HepG2 (cell line): ENCODE measurements around the gene RBPMS2. TPM values are rescaled to one million over a fixed set of nuclear protein-coding genes. Genes with fewer than 3 reads are reported as not detected.

Experiments used
- ATAC-seq: fragments of 200-7000 bp; cut with Tn5 transposase; 3 replicates; pipeline ENCODE4 v1.9.1; 2020; ENCODE audit warnings: mild to moderate bottlenecking, moderate library complexity
- BruUV-seq: library from RNA; stranded (reverse); fragments of 400-500 nt; replicated peaks from 2 replicates; lab custom pipeline; 2021; lab: Mats Ljungman, UMichigan
- CTCF ChIA-PET: fragments of 300-600 bp; formaldehyde crosslinking; extraction: SDS; loops from one replicate; lab custom pipeline; 2021; ENCODE audit warnings: low total read pairs, inconsistent platforms, low intra/inter-chr PET ratio; lab: Yijun Ruan, JAX
- POLR2A ChIA-PET: fragments of 350-600 bp; sonication (Branson Sonifier 250); formaldehyde crosslinking; loops from one replicate; lab custom pipeline; 2020; ENCODE audit warnings: antibody characterized with exemption, inconsistent platforms; lab: Yijun Ruan, JAX
- DNase-seq: peaks from one replicate; pipeline ENCODE4 v3.0.0-alpha.2; 2015; ENCODE audit warnings: low spot score
- FAIRE-seq: peaks from 3 replicates; lab custom pipeline; 2011; peaks lifted over from hg19 to GRCh38; lab: Jason Lieb, UNC
- H2AFZ ChIP-seq: one replicate; pipeline ENCODE4 v1.6.1; 2011; ENCODE audit warnings: low read length, inconsistent platforms
- H3K27ac ChIP-seq: fragments of 300-600 bp; 3 replicates; pipeline ENCODE4 v1.8.0; 2011; ENCODE audit warnings: mixed run types, mild to moderate bottlenecking, mixed read lengths, low read length, inconsistent platforms; ENCODE audit not compliant: insufficient read depth; ENCODE audit errors: extremely low read length
- H3K27me3 ChIP-seq, 2 experiments: fragments of 200-600 bp in 1 of 2; 2 replicates in 1 of 2; 3 replicates in 1 of 2; pipeline versions ENCODE4 v1.6.0 to v1.8.0; 2011; ENCODE audit warnings: low read length in 2 of 2, mild to moderate bottlenecking in 2 of 2, moderate library complexity in 2 of 2, inconsistent platforms in 1 of 2; ENCODE audit not compliant: insufficient read depth in 2 of 2, control insufficient read depth in 1 of 2
- H3K36me3 ChIP-seq, 2 experiments: fragments of 200-600 bp in 1 of 2; replicated peaks in 1 of 2; 2 replicates in 1 of 2; 3 replicates in 1 of 2; pipeline versions ENCODE4 v1.5.1 to v1.8.0; 2011; ENCODE audit warnings: low read length in 2 of 2, inconsistent platforms in 1 of 2; ENCODE audit not compliant: insufficient read depth in 2 of 2, control insufficient read depth in 1 of 2
- H3K4me1 ChIP-seq: 2 replicates; pipeline ENCODE4 v1.5.1; 2012; ENCODE audit warnings: low read length, inconsistent platforms; ENCODE audit not compliant: insufficient read depth
- H3K4me2 ChIP-seq: 2 replicates; pipeline ENCODE4 v1.6.0; 2011; ENCODE audit warnings: low read depth, low read length, inconsistent platforms
- H3K4me3 ChIP-seq, 3 experiments: fragments of 200-600 bp in 1 of 3; sonication (generic), shearing (Covaris generic) in 1 of 3; replicated peaks in 1 of 3; 2 replicates each; pipeline ENCODE4 v1.5.1; 2011 to 2016; ENCODE audit warnings: low read length in 3 of 3, inconsistent platforms in 2 of 3, low read depth in 2 of 3, mild to moderate bottlenecking in 2 of 3, control low read depth in 1 of 3, mixed read lengths in 1 of 3; ENCODE audit not compliant: insufficient read depth in 1 of 3
- H3K79me2 ChIP-seq: one replicate; pipeline ENCODE4 v1.6.1; 2011; ENCODE audit warnings: low read length, inconsistent platforms; ENCODE audit not compliant: insufficient read depth
- H3K9ac ChIP-seq: 2 replicates; pipeline ENCODE4 v1.6.0; 2011; ENCODE audit warnings: mild to moderate bottlenecking, low read depth, low read length, inconsistent platforms; ENCODE audit not compliant: insufficient read depth
- H3K9me3 ChIP-seq: 2 replicates; pipeline ENCODE4 v1.5.1; 2012; ENCODE audit warnings: mild to moderate bottlenecking, low read length
- H4K20me1 ChIP-seq: 2 replicates; pipeline ENCODE4 v1.6.0; 2011; ENCODE audit warnings: inconsistent platforms, mild to moderate bottlenecking, low read length, moderate library complexity; ENCODE audit not compliant: insufficient read depth
- CTCF ChIP-seq: sonication (generic); formaldehyde crosslinking; IDR thresholded peaks from 2 replicates; pipeline ENCODE4 v1.5.0; 2020; ENCODE audit warnings: mild to moderate bottlenecking, missing genetic modification reagents, moderate library complexity
- MBD4 ChIP-seq: IDR thresholded peaks from 2 replicates; pipeline ENCODE4 v1.6.1; 2012; ENCODE audit warnings: low read length, inconsistent platforms, borderline replicate concordance
- SMC3 ChIP-seq: IDR thresholded peaks from 2 replicates; pipeline ENCODE4 v1.6.1; 2011; ENCODE audit warnings: low read length, improper control_type of control experiment
- STAG1 ChIP-seq: sonication (generic); formaldehyde crosslinking; IDR thresholded peaks from 2 replicates; pipeline ENCODE4 v1.4.0; 2020; ENCODE audit warnings: missing genetic modification reagents
- TFE3 ChIP-seq: IDR thresholded peaks from 2 replicates; pipeline ENCODE4 v1.6.1; 2016
- ZFX ChIP-seq: sonication (generic); formaldehyde crosslinking; IDR thresholded peaks from 2 replicates; pipeline ENCODE4 v1.4.0; 2020; ENCODE audit warnings: mild to moderate bottlenecking, low read depth, missing genetic modification reagents, moderate library complexity
- WGBS: methylation state at CpG from one replicate; pipeline ENCODE4 v1.1.6; 2017; ENCODE audit warnings: low lambda C conversion rate; 5-methylcytosine and 5-hydroxymethylcytosine counted together
- in situ Hi-C: cut with HindIII; loops from 2 replicates; pipeline ENCODE4 v1.10.0; 2017; ENCODE audit warnings: low pct_unique_long_range_greater_than_20kb; ENCODE audit not compliant: extremely low pct_ligation_motif_present
- intact Hi-C: fragments of 100-400 bp; cut with micrococcal nuclease; formaldehyde crosslinking; loops from one replicate; pipeline ENCODE4 v1.10.0; 2022; ENCODE audit not compliant: unreplicated experiment
- polyA plus RNA-seq, 8 experiments: library from polyadenylated mRNA; depleted of rRNA in 3 of 8; stranded (reverse) in 7 of 8; unstranded in 1 of 8; fragments of >200 nt; fragmentation: Illumina TruSeq in 4 of 8; extraction: Trizol in 4 of 8; gene quantifications; 2 replicates each; pipeline versions ENCODE4 v1.2.1 to v1.2.3, GENCODE V29; 2011 to 2016; ENCODE audit warnings: low read depth in 4 of 8, missing spikeins in 1 of 8, mixed read lengths in 1 of 8; ENCODE audit not compliant: insufficient read depth in 1 of 8
- total RNA-seq, 5 experiments: library from RNA; depleted of rRNA; stranded (reverse); fragments of >200 nt; fragmentation: Illumina TruSeq; extraction: Trizol; gene quantifications; 2 replicates each; pipeline ENCODE4 v1.2.3, GENCODE V29; 2016; ENCODE audit warnings: low read depth in 1 of 5

The RBPMS2 gene
- total and polyA plus RNA-seq, 2 of the 13 experiments (the other 11 are each of a cell fraction or from before 2014, with no cell fraction given): 0.08 TPM; not detected in 1

GRCh38 chr15:64740311-64741170, 34.8 kb downstream of the RBPMS2 start:
- intact Hi-C loops: no loop called here
- DNase-seq (peak; percentile 26), FAIRE-seq (no peak), ATAC-seq (peak; percentile 38; the same call in 2 of the 3 replicates)
- Histone ChIP-seq H3K27me3 (peaks cover 13 to 58% of the 10 kb centered on the region in 2 experiments; a peak in 4 of 5 replicates), H3K27ac (no peak overlapping the region), H3K4me2 (no peak overlapping the region), H2AFZ (no peak overlapping the region), H3K9ac (no peak overlapping the region), H3K4me3 (no peak overlapping the region), H4K20me1 (no peaks in the 10 kb centered on the region), H3K4me1 (no peaks in the 10 kb centered on the region), H3K9me3 (no peaks in the 10 kb centered on the region), H3K79me2 (no peaks in the 10 kb centered on the region), H3K36me3 (no peaks in the 10 kb centered on the region)
- peak; percentile 56 for TF ChIP-seq STAG1 (CRISPR knock-in tag)
- peak; percentile 21; the same call in 1 of the 2 replicates for TF ChIP-seq ZFX
- no peak for TF ChIP-seq TFE3
- TF ChIP-seq CTCF (CRISPR knock-in tag): peak; percentile 54
- TF ChIP-seq MBD4: no peak
- 0 out of 2 replicates have a peak, but pooled peaks have one; percentile 8 for TF ChIP-seq SMC3
- CTCF ChIA-PET: no interaction called here
- in situ Hi-C loops: no loop called here
- BruUV-seq: no TSS peak
- WGBS: 34% methylated on average over 20 of the region's 31 CpGs
- POLR2A ChIA-PET: no interaction called here
